Activated naive CD4-positive, alpha-beta T cell treated with anti-CD3 and anti-CD28 coated beads for 36 hours (primary cell): ENCODE results near the gene RAD51B. TPM values are rescaled to one million over a fixed set of nuclear protein-coding genes. Genes with fewer than 3 reads are reported as not detected.

Experiments used
- CTCF ChIA-PET: fragments of 350-600 bp; sonication (Branson Sonifier 250); formaldehyde crosslinking; loops from one replicate; lab custom pipeline; 2021; ENCODE audit warnings: antibody characterized with exemption; lab: Charles Lee
- DNase-seq: peaks from one replicate; pipeline ENCODE4 v3.0.0-alpha.2; 2020
- H3K27ac Mint-ChIP-seq: one replicate; pipeline ENCODE4 v1.8.0; 2021; ENCODE audit warnings: mild to moderate bottlenecking, mixed read lengths
- H3K27me3 Mint-ChIP-seq: one replicate; pipeline ENCODE4 v1.8.0; 2021; ENCODE audit warnings: low read depth, mixed read lengths
- H3K36me3 Mint-ChIP-seq: one replicate; pipeline ENCODE4 v1.8.0; 2021; ENCODE audit warnings: low read depth, mixed read lengths
- H3K4me1 Mint-ChIP-seq: one replicate; pipeline ENCODE4 v1.8.0; 2021; ENCODE audit warnings: low read depth, mixed read lengths
- H3K4me3 Mint-ChIP-seq: one replicate; pipeline ENCODE4 v1.8.0; 2021; ENCODE audit warnings: mild to moderate bottlenecking, moderate library complexity, mixed read lengths
- H3K9me3 Mint-ChIP-seq: one replicate; pipeline ENCODE4 v1.8.0; 2021; ENCODE audit warnings: mixed read lengths
- intact Hi-C: fragments of 100-400 bp; cut with micrococcal nuclease; formaldehyde crosslinking; loops from one replicate; pipeline ENCODE4 v1.15.1; 2023
- total RNA-seq, 2 experiments: library from RNA; stranded (reverse); gene quantifications; one replicate each; pipeline ENCODE4 v1.2.3, GENCODE V29; 2021

Gene RAD51B
- total RNA-seq, 2 experiments from 2014 or later = 44.8 to 47.6 TPM

DNA sequence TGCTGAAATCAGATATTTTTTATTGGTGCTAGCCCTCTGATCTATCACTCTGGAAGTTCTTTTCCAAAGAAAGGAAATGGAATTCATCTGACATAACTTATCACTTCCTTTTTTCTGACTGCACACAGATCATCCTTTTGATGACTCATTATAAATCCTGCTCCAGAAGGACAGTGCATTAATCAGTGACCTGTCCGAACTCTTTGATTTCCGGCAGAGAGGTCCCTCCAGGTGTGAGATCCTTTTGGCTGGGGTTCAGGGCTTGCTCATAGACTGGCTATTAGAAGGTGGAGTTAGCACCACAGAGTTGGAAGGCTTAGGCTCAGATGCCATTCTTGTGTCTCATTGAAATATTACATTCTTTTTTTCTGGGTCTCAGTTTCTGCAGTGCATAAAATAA is 645.1 kb downstream of the RAD51B start:
- Mint-ChIP-seq H3K27me3 (no peaks in the 10 kb centered on the region), H3K4me3 (no peak overlapping the region), H3K27ac (no peak overlapping the region), H3K4me1 (peaks cover 19% of the 10 kb centered on the region), H3K36me3 (no peaks in the 10 kb centered on the region), H3K9me3 (no peaks in the 10 kb centered on the region)
- intact Hi-C loops = loop anchor here (5.0 kb wide), 2 partner anchors 187 to 323 kb away; no protein-coding TSS in a partner anchor
- CTCF ChIA-PET = interaction anchor here (0.6 kb wide), 1 partner anchor 307 kb away, joined by 3 read pairs; no protein-coding TSS in a partner anchor
- DNase-seq = no peak

- CTCF ChIA-PET = interaction anchor here (0.6 kb wide), 1 partner anchor 17 kb away, joined by 5 read pairs; no protein-coding TSS in a partner anchor
- peaks cover 30% of the 10 kb centered on the region for H3K4me1 Mint-ChIP-seq
- intact Hi-C loops = loop anchor here (5.0 kb wide), 2 partner anchors 189 to 321 kb away; no protein-coding TSS in a partner anchor
Observed at GRCh38 chr14:68466491-68466977, 647.0 kb downstream of the RAD51B start.

DNA sequence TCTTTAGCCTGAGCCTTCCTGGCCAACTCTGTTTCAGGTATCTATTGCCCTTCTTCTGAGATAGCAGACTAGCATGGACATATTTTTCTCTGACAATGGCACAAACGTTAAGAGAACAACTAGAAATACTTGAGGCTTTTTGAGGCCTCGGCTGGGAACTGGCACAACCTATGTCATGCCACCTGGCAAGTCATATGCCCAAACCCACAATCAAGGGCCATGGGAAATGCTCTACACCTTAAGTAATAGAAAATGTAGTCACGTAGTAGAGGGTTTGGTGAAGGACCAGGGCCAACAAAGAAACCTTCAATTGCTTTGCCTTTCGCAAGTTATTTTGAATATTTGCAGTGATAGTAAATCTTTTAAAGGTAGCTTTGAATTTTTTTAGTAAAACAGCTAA is 647.8 kb downstream of the RAD51B start:
- H3K27ac Mint-ChIP-seq = no peak overlapping the region
- intact Hi-C loops = loop anchor here (5.0 kb wide), 2 partner anchors 190 to 320 kb away; no protein-coding TSS in a partner anchor
- DNase-seq = no peak
- no peaks in the 10 kb centered on the region for H3K9me3 Mint-ChIP-seq
- H3K4me3 Mint-ChIP-seq = no peak overlapping the region
- H3K36me3 Mint-ChIP-seq = no peaks in the 10 kb centered on the region
- no peaks in the 10 kb centered on the region for H3K27me3 Mint-ChIP-seq
- H3K4me1 Mint-ChIP-seq = peaks cover 30% of the 10 kb centered on the region
- CTCF ChIA-PET = interaction anchor here (0.7 kb wide), 1 partner anchor 348 kb away, joined by 4 read pairs; no protein-coding TSS in a partner anchor

More at GRCh38 chr14:68466491-68466977, 647.0 kb downstream of the RAD51B start:
- Mint-ChIP-seq H3K27ac (no peak overlapping the region), H3K36me3 (no peaks in the 10 kb centered on the region), H3K27me3 (no peaks in the 10 kb centered on the region), H3K9me3 (no peaks in the 10 kb centered on the region), H3K4me3 (no peak overlapping the region)
- DNase-seq = no peak

- H3K9me3 Mint-ChIP-seq = no peaks in the 10 kb centered on the region
- H3K27me3 Mint-ChIP-seq = no peaks in the 10 kb centered on the region
- H3K36me3 Mint-ChIP-seq = no peaks in the 10 kb centered on the region
- H3K27ac Mint-ChIP-seq = no peak overlapping the region
- intact Hi-C loops = loop anchor here (1.0 to 5.0 kb wide), 3 partner anchors 191 to 319 kb away; no protein-coding TSS in a partner anchor
- CTCF ChIA-PET = interaction anchor here (1.3 kb wide), 1 partner anchor 311 kb away, joined by 3 read pairs; no protein-coding TSS in a partner anchor
- H3K4me1 Mint-ChIP-seq = peaks cover 30% of the 10 kb centered on the region
- peak; percentile 74 for DNase-seq
- no peak overlapping the region for H3K4me3 Mint-ChIP-seq
Observed at GRCh38 chr14:68468437-68469207, 649.0 kb downstream of the RAD51B start.

DNA sequence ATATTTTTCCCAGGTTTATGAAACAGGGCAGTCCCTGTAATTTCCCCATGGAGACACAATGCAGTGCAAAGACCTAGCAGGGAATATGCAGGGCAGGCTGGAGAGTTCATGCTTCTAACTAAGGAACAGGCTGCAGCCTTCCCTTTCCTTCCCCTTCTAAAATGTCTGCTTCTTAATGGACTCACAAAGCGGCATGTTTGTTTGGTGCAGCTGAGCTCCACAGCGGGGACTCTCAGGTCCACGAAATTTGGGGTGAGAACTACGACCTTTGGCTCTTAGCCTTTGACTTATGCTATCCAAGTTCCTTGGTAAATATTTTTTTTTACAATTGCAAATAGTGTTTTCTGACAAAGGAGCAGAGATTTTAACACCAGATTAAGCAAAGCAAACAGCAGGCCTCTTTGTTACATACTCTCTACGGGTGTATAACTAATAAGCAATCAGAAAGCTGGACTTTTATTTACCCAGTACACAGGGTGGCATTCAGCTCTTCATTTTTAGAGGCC is 649.7 kb downstream of the RAD51B start:
- H3K4me3 Mint-ChIP-seq = no peak overlapping the region
- CTCF ChIA-PET = interaction anchor here (1.3 kb wide), 1 partner anchor 311 kb away, joined by 3 read pairs; no protein-coding TSS in a partner anchor
- no peak for DNase-seq
- H3K27ac Mint-ChIP-seq = no peak overlapping the region
- H3K4me1 Mint-ChIP-seq = peaks cover 28% of the 10 kb centered on the region
- no peaks in the 10 kb centered on the region for H3K36me3 Mint-ChIP-seq
- H3K27me3 Mint-ChIP-seq = no peaks in the 10 kb centered on the region
- no peaks in the 10 kb centered on the region for H3K9me3 Mint-ChIP-seq
- intact Hi-C loops = loop anchor here (5.0 kb wide), 2 partner anchors 192 to 318 kb away; no protein-coding TSS in a partner anchor

- Mint-ChIP-seq H3K4me3 (no peak overlapping the region), H3K27ac (peak overlapping the region; percentile 27), H3K27me3 (no peaks in the 10 kb centered on the region), H3K36me3 (no peaks in the 10 kb centered on the region), H3K4me1 (peaks cover 28% of the 10 kb centered on the region), H3K9me3 (no peaks in the 10 kb centered on the region)
- intact Hi-C loops = no loop called here
- DNase-seq = peak; percentile 18
- CTCF ChIA-PET = no interaction called here
Observed at GRCh38 chr14:68470361-68470760, 650.8 kb downstream of the RAD51B start.

DNA sequence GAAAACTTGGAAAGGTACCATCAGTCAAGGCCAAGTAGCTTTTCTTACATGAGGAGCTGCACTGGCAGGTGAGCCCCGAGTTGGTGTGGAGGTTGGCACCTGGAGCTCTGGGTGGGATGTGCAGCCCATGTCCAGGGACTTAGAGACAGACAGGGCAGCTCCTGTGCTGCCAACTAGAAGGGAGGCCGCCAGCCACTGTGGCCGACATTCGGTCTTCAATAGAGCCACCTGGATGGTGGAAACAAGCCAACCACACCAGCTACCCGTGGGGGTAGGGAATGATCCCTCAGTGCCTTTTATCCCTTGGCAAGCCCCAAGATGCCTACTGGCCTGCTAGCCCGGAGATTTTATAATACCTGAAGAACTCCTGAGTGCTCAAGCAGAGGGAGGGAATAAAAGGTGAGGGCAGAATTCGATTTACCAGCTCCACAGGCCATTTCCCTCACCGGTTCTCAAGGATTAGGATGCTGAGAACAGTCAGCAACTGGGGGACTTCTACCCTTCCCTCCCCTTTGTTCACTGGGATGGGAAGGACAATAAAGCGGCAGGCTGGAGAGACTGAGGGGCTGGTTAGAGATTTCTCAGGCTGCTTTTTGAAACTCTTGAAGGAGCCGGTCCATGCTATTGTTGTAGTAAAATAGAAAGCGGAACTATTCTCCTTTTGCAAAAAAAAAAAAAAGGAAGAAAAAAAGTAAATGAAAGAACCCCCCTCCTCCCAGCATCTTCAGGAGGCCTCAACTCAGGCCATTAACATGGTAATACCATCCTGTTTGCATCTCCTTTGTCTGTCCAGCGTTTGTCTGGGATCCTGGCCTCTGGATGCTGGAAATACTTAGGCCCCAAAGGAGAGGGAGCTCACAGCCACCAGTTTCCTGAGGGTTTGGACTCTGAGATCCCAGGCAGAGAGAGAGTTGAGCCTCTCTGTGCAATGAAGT is 651.7 kb downstream of the RAD51B start:
- intact Hi-C loops = no loop called here
- CTCF ChIA-PET = interaction anchor here (1.2 kb wide), 1 partner anchor 345 kb away, joined by 4 read pairs; no protein-coding TSS in a partner anchor
- DNase-seq = no peak
- Mint-ChIP-seq H3K36me3 (no peaks in the 10 kb centered on the region), H3K4me3 (no peak overlapping the region), H3K27ac (no peak overlapping the region), H3K9me3 (no peaks in the 10 kb centered on the region), H3K27me3 (no peaks in the 10 kb centered on the region), H3K4me1 (peaks cover 28% of the 10 kb centered on the region)

- H3K9me3 Mint-ChIP-seq = no peaks in the 10 kb centered on the region
- DNase-seq = no peak
- no peak overlapping the region for H3K27ac Mint-ChIP-seq
- CTCF ChIA-PET = interaction anchor here (0.6 kb wide), 1 partner anchor 538 kb away, joined by 3 read pairs; no protein-coding TSS in a partner anchor
- no peaks in the 10 kb centered on the region for H3K36me3 Mint-ChIP-seq
- H3K4me3 Mint-ChIP-seq = no peak overlapping the region
- intact Hi-C loops = no loop called here
- H3K4me1 Mint-ChIP-seq = peaks cover 28% of the 10 kb centered on the region
- H3K27me3 Mint-ChIP-seq = no peaks in the 10 kb centered on the region
Observed at GRCh38 chr14:68471964-68472508, 652.5 kb downstream of the RAD51B start.

GRCh38 chr14:68473069-68473468 is 653.5 kb downstream of the RAD51B start:
- Mint-ChIP-seq H3K27me3 (no peaks in the 10 kb centered on the region), H3K4me3 (no peak overlapping the region), H3K36me3 (no peaks in the 10 kb centered on the region), H3K27ac (no peak overlapping the region), H3K9me3 (no peaks in the 10 kb centered on the region), H3K4me1 (peaks cover 26% of the 10 kb centered on the region)
- CTCF ChIA-PET = no interaction called here
- intact Hi-C loops = no loop called here
- DNase-seq = no peak

- Mint-ChIP-seq H3K4me1 (peaks cover 19% of the 10 kb centered on the region), H3K27ac (no peak overlapping the region), H3K27me3 (no peaks in the 10 kb centered on the region), H3K4me3 (no peak overlapping the region), H3K36me3 (no peaks in the 10 kb centered on the region), H3K9me3 (no peaks in the 10 kb centered on the region)
- CTCF ChIA-PET = no interaction called here
- DNase-seq = no peak
- intact Hi-C loops = no loop called here
Observed at GRCh38 chr14:68473794-68474193, 654.2 kb downstream of the RAD51B start.

- CTCF ChIA-PET = no interaction called here
- no peaks in the 10 kb centered on the region for H3K36me3 Mint-ChIP-seq
- intact Hi-C loops = no loop called here
- no peaks in the 10 kb centered on the region for H3K27me3 Mint-ChIP-seq
- no peaks in the 10 kb centered on the region for H3K9me3 Mint-ChIP-seq
- peaks cover 11% of the 10 kb centered on the region for H3K4me1 Mint-ChIP-seq
- DNase-seq = no peak
- no peak overlapping the region for H3K4me3 Mint-ChIP-seq
- no peak overlapping the region for H3K27ac Mint-ChIP-seq
Observed at GRCh38 chr14:68474741-68475140, 655.2 kb downstream of the RAD51B start.
